Stimulated activated CD4-positive, alpha-beta T cell treated with anti-CD3 and anti-CD28 coated beads, Interleukin-15, amount 100 ng/mL, for 24 hours (primary cell): ENCODE measurements around the gene SNORC.

Experiments
- DNase-seq: peaks from one replicate; pipeline ENCODE4 v3.0.0-alpha.2; 2020

SNORC gene

DNA sequence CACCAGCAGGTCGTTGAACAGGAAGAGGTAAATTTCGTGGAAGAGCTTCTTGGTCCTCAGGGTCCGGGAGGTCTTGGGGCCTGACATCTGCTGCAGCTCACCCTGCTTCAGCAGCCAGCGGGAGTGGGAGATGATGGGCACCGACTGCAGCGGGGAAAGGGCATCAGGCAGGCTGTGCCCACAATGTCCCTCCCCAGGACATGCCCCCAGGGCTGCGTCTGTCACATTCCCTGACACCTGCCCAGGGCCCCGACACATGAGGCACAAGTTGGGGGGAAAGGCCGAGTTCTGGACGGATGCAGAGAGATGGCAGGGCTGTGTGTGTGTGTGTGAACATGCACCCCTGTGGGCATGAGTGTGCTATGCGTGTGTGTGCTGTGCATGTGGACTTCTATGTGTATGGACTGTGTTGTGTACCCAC lies 13.9 kb downstream of the SNORC start:
- no peak for DNase-seq

DNA sequence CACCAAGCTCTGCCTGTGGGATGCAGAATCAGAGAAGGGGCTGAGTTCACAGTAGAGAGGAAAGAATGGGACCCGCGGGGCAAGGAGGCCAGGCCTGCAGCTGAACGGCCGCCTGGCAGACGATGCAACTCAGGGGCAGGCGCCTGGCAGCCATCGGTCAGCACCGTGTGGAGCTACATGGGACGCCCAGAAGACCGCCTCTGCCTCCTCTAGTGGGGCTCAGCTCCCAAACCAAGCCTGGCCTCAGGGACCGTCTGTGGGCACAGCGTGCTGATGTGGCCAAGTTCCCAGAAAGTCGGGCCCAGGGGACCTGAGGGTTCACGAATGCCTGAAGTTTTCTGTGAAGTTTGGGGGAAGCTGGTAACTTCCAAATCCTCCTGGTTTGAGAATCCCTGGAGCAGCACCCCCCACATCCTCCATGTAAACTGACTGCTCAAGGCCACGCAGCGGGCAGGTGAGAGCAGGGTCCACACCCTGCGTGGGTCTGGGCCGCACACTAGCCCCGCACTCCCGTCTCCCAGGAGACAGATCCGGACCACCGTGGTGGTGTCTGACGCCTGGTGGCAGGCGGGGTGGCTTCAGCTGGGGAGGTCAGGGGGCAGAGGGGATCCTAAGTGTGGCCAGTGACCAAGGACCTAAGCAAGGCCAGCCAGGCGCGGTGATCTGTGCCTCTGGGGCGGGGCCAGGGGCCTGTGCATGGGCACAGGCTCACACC lies 14.6 kb downstream of the SNORC start:
- DNase-seq: no peak

DNA sequence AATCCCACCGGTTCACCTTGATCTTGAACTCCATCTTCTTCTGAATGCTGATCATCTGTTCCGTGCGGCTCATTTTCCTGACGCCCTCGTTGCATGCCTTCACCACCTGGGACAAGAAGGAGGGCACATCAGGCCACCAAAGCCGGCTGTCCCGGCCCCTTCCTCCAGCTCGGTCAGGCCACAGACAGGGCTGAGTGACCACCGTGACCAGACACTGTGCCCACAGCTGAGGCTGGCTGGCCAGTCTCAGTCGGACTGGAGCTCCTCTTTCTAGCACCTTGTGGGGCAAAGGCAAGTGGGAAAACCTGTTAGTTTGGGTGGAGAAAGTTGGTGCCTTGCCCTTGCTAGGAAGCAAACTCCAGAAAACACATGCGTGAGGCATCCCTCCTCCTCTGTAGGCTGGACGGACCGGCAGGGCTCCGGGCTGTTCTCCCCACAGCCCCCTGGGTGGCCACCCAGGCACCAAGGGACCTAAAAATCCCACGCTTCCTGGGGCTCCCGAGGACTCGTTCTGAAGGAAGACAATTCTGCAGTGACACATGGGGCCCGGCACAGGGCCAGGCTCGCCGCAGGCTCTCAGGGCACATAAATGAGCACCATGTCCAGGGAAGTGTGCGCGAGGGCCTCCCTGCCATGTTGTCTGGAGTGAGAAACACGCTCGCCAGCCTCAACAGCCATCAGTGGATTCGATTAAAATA lies 15.3 kb downstream of the SNORC start:
- no peak for DNase-seq

DNA sequence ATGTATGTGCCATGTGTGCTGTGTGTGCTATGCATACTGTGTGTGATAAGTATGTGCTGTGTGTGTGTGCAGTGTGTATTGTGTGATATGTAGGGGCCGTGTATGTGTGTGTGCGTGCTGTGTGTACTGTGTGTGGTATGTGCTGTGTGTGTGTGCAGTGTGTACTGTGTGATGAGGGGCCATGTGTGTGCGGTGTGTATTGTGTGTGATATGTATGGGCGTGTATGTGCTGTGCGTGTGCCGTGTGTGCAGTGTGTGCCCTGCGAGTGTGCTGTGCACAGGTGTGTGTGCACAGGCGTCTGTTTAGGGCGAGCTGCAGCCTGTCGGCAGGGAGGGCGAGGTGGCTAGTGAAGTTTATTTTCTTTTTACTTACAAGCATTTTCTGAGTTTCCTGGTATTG lies 16.1 kb downstream of the SNORC start:
- DNase-seq: no peak

DNA sequence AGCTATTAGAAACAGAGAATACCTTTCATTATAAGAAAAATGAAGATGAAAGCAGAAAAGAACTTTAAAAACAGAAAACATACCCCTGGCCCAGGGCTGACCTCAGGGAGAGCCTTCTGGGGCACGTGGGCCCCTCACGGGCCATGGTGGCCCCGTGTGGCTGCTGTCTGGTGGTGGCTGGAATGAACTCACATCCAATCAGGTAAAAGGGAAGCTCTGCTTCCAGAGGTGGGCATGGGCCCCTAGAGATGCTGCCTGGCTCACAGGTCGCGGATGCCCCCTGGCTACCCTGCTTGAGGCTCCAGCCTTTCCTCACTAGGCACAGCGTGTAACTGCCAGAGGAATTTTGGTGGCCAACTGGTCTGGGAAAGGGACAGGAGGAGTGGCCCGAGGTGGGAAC lies 16.6 kb downstream of the SNORC start:
- no peak for DNase-seq

DNA sequence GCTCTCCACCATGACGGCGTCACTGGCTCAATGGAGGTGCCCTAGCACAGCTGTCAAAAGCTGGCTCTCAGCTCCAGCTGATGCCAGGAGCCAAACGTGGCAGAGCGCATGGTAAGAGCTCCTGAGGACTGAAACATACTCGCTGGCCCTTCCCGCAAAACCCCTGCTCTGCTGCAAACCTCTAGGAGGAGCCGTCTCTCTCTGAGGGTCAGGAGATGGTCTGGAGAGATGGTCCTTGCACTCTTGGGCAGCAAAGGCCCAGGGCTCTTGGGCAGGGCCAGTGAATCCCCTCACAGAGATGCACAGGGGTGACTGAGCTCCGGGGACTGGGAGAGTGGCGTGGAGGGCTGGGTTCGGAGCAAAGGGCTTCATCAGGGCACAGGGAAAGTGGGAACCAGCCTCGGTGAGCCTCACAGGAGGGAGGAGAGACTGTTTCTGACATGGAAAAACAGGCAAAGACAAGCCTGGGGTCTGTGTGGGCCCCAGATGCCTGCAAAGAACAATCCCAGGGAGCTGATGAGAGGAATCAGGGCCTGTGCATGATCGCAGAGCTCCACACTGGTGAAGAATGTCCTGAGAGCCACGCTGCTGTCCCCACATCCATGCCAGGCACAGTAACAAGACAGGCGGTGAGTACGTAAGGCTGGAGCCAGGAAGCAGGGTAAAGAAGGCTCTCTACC lies 17.2 kb downstream of the SNORC start:
- no peak for DNase-seq

DNA sequence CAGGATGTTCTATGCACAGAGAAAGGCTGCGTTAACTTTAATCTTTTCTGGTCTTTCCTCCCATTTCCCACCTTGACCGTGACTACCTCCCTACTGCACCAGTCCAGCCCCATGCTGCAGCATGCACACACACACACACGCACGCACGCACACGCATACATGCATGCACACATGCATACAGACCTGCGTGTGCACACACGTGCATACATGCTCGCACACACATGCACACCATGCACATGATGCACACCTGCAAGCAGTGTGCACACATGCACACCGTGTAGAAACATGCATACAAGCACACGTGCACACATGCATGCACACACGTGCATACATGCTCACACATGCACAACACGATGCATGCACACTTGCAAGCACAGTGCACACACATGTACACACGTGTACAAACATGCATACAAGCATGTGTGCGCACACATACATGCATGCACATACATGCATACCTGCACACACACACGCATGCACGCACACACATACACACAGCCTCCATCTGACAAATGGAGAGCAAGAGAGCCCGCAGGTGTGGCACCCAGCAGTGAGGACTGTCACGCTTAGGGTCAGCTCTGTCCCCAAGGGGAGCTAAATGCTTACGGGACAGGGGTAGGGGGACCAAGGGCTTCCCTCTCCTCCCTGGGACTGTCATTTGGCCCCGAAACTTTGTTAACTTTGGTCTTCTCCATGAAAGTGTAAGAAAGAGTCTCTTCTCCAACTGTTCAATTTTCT lies 18.2 kb downstream of the SNORC start:
- no peak for DNase-seq

DNA sequence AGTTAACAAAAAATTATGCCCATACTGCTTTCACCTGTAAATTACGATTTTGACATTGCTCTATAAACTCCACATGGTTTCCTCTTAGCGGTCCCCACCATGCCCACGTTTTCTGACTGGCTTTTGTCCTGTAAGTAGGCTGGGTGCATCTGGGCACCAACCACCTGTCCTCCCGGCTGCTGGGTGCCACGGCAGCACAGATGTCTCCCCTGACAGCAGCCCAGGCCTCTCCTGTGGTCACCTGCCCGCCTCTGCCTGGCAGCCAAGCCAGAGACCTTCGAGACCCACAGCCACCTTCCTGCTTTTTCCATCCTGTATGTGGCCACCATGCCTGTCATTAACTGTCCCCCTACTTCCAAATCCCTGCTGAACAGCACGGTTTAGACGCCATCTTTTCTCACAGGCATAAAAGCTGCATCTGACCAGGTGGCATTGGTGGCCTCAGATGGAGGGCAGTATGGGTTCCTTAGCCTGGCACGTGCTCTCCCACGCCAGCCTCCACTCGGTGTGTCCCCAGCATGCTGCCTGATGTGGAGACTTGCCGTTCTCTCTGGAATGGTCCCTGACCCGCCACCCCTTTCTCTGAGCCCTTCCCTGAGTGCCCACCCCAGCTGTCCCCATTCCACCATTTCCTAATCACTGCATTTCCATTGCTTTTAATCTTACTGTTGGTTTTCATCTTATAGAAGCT lies 18.9 kb downstream of the SNORC start:
- DNase-seq: no peak

DNA sequence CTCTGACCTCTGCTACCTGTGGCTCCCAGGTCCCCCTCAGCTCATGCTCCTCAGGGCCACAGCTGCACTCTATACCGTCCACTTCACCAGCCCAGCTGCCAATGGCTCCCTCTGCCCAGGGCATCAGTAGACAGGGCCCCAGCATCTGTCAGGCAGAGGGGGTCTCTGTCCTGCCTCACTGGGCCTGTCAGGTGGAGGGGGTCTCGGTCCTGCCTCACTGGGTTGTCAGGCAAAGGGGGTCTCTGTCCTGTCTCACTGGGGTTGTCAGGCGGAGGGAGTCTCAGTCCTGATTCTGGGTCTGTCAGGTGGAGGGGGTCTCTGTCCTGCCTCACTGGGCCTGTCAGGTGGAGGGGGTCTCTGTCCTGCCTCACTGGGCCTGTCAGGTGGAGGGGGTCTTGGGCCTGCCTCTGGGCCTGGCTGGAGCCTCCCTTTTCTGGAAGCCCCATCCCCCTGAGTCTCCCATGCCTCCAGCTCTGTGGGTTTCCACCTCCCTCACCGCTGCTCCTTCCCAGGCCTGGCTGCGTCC lies 19.9 kb downstream of the SNORC start:
- no peak for DNase-seq

DNA sequence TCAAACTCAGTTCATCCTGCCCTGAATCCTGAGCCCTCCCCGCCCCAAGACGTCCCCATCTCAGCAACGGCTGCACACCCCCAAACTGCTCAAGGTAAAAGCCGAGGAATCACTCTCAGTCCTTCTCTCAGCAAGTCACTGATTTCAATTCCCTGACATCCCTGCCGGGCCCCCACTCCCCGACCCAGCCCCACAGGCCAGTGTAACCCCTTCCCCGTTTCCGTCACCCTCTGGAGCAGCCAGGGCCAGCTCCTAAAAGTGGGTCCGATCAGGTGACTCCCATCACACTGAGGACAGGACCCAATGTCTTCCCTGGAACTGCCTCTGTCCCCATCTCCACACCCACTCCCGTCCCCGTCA lies 20.5 kb downstream of the SNORC start:
- DNase-seq: no peak

DNA sequence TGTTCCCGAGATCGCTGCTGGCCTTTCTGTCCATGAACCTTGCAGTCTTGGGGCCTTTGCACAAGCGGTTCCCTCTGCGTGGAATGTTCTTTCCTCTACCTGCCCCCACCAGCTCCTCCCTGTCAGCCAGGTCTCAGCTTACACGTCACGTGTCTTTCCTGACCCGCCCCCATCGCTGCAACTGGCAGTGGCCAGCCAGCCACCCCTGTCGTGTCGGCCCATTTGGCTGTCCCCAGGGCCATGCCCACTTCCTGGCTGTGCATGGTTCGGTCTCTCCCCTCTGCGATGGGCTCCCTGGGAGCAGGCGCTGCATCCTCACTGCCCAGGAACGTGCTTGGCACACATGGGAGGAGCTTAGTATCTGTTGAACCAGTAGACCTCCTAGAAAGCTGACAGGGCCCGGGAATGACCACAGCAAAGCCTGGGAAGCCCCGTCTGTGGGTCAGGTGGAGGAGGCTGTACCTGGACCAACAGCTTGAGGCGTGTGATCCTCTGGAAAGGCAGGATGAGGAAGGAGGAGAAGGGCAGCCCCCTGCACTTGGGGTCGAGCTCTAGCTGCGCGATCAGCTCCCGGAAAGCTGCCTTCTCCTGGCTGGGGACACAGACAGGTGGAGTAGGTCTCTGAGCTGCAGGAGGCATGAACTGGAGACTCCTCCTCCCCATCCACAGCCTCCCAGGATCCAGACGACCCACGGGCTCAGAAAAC lies 21.0 kb downstream of the SNORC start:
- DNase-seq: no peak

DNA sequence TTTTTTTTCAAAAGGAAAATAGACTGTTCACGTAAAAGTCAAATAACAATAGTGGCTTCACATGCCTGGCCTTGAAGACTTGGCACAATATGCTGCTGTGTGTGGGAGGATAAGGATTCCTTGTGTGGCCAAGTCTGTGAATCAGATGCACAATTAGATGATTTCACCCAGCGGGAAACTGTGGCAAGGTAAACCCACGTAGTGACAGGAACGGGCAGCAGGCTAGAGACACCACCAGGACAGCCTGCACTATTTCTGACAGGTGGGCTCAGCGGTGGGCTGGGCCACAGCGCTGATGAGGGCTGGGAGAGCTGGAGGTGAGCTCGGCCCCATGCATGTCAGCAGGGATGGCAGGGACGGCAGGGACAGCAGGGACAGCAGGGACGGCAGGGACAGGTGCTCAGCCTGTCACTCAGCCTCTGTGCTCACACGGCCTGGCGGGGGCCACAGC lies 21.6 kb downstream of the SNORC start:
- no peak for DNase-seq

DNA sequence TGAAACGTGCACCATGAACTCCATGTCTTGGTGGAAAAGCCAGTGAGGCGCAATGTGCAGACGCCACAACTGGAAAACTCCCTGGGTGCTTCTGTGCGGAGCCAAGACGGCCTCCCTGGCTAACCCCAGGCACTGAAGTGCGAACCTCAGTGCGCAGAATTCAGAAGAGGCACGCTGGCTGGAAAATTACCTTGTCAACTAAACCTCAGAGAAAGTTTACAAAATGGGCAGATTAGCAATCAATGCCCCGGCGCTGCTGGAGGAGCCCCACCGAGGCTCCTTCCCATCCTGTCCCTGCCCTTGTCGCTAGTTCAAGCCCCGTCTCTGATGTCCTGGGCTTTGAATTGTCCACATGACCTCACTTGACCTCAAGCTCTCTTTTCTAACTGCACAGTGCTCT lies 22.2 kb downstream of the SNORC start:
- DNase-seq: no peak

DNA sequence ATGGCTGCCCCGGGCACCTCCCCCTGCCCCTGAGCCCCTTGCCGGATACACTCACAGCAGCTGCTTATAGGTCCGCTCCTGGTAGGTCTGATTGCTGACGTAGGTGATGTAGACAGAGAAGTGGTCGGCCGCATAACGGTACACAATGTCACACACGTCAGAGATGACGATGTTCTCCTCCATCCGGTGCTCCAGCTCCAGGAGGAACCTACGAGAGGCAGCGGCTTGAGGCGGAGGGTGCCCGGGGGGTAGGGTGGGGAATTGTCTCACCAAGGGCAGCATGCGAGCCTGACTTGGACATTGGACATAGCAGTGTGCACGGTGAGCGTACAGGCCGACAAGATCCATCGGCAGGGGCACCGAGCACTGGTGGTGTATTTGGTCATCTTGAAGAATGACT lies 22.8 kb downstream of the SNORC start:
- DNase-seq: no peak

DNA sequence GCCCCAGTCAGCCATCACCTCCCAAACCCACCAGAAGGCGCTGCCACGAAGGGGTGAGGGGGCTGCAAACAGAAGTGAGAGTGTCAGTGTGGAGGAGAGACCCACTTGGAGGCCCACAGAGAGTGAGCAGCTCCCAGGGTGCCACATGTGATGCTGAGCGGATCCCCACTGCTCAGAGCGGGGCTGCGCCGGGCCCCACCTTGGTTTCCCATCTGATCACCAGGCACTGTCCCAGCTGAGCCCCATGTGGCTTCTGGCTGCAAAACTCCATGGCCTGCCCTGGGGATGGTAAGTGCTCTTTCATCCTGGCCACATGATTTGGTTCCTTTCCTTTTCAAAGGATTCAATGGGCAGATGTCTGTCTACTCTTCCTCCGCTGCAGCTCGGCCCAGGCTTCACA lies 23.8 kb downstream of the SNORC start:
- no peak for DNase-seq

DNA sequence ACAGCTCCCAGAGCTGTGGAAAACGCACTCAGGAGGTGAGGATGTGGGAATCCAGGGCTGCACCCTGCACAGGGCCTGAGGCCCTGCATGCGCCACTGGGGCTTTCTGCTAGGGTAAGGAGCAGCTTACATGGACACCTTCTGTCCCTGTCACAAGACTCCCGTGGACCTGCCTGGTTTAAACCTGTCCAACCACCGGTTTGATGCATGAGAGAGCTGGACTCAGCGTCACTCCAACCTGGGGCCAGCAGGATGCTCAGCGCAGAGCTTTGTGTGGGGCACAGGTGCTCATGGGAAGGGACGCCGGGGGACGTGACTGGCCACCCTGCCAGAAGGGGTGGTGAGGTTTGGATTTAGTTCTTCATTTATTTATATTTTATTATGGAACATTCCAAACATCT lies 24.2 kb downstream of the SNORC start:
- no peak for DNase-seq

DNA sequence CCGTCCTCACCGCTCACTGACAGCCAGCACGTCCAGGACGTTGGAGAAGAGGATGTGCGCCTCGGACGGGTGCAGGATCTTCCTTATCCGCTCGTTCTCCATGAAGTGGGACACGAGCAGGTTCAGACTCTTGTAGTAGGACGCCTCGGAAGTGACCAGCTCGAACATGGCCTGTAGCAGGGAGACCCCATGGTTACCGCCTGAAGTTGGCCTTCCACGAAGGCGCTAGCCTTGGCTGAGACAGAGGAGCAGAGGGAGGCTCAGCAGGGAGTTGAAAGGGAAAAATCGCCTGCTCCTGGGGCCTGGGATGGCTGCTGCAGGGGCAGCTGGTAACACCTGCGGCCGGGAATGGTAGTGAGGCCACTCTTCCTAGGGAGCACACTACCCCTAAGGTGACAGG lies 24.7 kb downstream of the SNORC start:
- DNase-seq: no peak

DNA sequence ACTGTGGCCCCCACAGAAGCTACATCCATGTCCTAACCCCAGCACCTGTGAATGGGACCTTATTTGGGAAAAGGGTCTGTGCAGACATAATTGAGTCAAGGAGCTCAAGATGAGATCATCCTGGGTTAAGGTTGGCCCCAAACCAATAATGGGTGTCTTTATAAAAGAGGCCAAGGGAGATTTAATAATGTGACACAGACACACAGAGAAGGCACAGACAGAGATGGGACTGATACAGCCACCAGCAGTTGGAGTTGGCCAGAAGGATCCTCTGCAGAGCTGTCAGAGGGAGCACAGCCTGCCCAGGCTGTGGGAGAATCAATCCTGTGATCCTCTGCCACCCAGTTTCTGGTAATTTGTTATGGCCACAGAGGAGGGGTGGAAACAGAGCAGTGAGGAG lies 26.0 kb downstream of the SNORC start:
- no peak for DNase-seq

DNA sequence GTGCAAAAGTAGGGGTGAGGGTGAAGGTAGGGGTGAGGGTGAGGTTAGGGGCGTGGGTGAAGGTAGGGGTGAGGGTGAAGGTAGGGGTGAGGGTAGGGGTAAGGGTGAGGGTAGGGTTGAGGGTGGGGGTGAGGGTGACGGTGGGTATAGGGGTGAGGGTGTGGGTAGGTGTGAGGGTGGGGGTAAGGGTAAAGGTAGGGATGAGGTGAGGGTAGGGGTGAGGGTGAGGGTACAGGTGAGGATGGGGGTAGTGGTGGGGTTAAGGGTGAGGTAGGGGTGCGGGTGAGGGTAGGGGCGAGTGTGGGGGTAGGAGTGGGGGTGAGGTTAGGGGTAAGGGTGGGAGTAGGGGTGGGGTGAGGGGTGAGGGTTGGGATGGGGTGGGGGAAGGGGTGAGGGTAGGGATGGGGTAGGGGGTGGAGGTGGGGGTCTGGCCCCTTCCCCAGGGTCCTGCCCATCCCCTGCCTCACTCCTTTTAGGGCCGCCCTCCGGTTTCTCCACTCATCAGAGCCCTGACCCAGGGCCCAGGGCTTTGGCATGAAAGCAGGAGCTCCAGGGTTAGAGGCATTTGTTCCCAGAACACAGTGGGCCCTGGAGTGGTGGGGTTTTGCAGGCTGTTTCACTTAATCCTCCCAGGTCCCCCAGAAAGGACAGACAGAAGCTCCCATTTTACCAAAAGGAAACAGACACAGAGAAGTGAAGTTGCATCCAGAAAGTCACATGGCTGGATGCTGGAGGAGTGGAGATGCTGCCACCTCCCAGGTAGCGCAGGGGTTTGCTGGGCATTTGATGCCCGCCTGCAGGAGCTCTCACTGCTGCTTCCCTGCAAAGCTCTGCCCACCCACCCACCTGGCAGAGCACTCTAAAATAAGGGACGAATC lies 26.9 kb downstream of the SNORC start:
- DNase-seq: no peak

DNA sequence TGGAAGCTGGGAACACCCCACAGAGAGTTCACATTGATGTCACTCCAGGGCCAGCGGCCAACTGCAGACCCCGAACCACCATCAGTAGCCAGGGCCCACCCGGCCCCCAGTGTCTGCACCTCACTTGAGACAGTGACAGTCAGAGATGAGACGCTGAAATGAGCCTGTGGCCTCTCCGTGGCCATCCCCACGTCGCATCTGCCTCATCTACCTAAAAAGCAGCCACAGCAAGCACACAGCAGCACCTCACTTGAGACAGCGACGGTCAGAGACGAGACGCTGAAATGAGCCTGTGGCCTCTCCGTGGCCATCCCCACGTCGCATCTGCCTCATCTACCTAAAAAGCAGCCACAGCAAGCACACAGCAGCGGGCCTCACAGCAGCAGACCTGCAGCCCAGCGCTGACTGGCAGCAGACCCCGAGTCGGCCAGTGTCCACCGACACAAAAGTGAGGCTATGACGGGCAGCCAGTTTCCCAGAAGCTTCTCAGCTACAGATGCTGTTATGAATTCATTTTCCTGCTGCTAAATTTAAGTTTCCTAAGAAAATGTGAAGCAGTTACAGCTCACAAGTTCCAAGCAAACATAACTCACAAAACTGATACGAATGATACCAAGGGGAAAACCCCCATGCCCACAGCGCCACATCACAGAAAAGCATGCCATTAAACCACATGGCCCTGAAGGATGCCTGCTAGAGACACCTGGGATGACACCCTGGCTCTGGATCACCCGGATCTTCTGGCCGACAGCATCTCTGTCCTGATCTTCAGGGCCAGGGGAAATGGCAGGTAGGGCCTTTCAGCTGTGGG lies 27.7 kb downstream of the SNORC start:
- peak; percentile 79 for DNase-seq
